Measurements from ENCODE around the gene CSMD2.

Gene CSMD2

GRCh38 chr1:33819290-33819912 is 345.6 kb downstream of the CSMD2 start:
- no peak overlapping the region for H2BK120ac ChIP-seq (ENCODE audit: low read depth, low read length)
- no peak overlapping the region for H3K18ac ChIP-seq (ENCODE audit: low read length)
- no peak overlapping the region for H3K4ac ChIP-seq (ENCODE audit: low read depth, low read length)
- no peak overlapping the region for H3K4me2 ChIP-seq (ENCODE audit: low read length)
- no peak overlapping the region for H3K56ac ChIP-seq (ENCODE audit: low read length)
- no peaks in the 10 kb centered on the region for H3K79me2 ChIP-seq (ENCODE audit: control insufficient read depth, insufficient read depth, low read length)
- no peak overlapping the region for H2AK5ac ChIP-seq (ENCODE audit: low read length)
- H4K8ac ChIP-seq (ENCODE audit: low read depth, low read length): no peak overlapping the region
- no peak overlapping the region for H3K27ac ChIP-seq (ENCODE audit: low read depth, low read length)
- no CpG with 5 or more reads among the region's 10 CpGs for WGBS (ENCODE audit: extremely low coverage, insufficient coverage, low lambda C conversion rate)
- H3K23ac ChIP-seq (ENCODE audit: low read length): no peak overlapping the region
- no peak for DNase-seq
- no peak overlapping the region for H3K9ac ChIP-seq (ENCODE audit: low read length)
- no peaks in the 10 kb centered on the region for H3K4me1 ChIP-seq (ENCODE audit: control insufficient read depth, low read depth, low read length)
- no peaks in the 10 kb centered on the region for H3K36me3 ChIP-seq (ENCODE audit: control insufficient read depth, insufficient read depth, low read length)
- no peak overlapping the region for H3K4me3 ChIP-seq (ENCODE audit: low read length)
- H4K5ac ChIP-seq (ENCODE audit: low read length): no peak overlapping the region
- H2BK15ac ChIP-seq (replicated peaks; ENCODE audit: low read depth): no peak overlapping the region
- no peak overlapping the region for H2BK5ac ChIP-seq (ENCODE audit: low read length)
- no peaks in the 10 kb centered on the region for H3K27me3 ChIP-seq (ENCODE audit: insufficient read depth, low read length, poor library complexity)
- no peaks in the 10 kb centered on the region for H3K79me1 ChIP-seq (ENCODE audit: low read length)

- Histone ChIP-seq H3K9ac (ENCODE audit: low read length) (no peak overlapping the region), H3K4ac (ENCODE audit: low read depth, low read length) (no peak overlapping the region), H3K56ac (ENCODE audit: low read length) (no peak overlapping the region), H3K23ac (ENCODE audit: low read length) (no peak overlapping the region), H2BK5ac (ENCODE audit: low read length) (no peak overlapping the region), H3K27me3 (ENCODE audit: insufficient read depth, low read length, poor library complexity) (no peaks in the 10 kb centered on the region), H2BK120ac (ENCODE audit: low read depth, low read length) (no peak overlapping the region), H3K79me1 (ENCODE audit: low read length) (no peaks in the 10 kb centered on the region), H3K36me3 (ENCODE audit: control insufficient read depth, insufficient read depth, low read length) (no peaks in the 10 kb centered on the region), H2AK5ac (ENCODE audit: low read length) (no peak overlapping the region), H3K18ac (ENCODE audit: low read length) (no peak overlapping the region), H3K79me2 (ENCODE audit: control insufficient read depth, insufficient read depth, low read length) (no peaks in the 10 kb centered on the region), H2BK15ac (replicated peaks; ENCODE audit: low read depth) (no peak overlapping the region), H3K4me3 (ENCODE audit: low read length) (no peak overlapping the region), H3K4me2 (ENCODE audit: low read length) (no peak overlapping the region), H3K27ac (ENCODE audit: low read depth, low read length) (no peak overlapping the region), H4K5ac (ENCODE audit: low read length) (no peak overlapping the region), H4K8ac (ENCODE audit: low read depth, low read length) (no peak overlapping the region), H3K4me1 (ENCODE audit: control insufficient read depth, low read depth, low read length) (no peaks in the 10 kb centered on the region)
- no CpG with 5 or more reads among the region's 3 CpGs for WGBS (ENCODE audit: extremely low coverage, insufficient coverage, low lambda C conversion rate)
- peak; percentile 23 for DNase-seq
These were observed 347.0 kb downstream of the CSMD2 start for GRCh38 chr1:33818071-33818470.

GRCh38 chr1:33815061-33815460 is 350.0 kb downstream of the CSMD2 start:
- Histone ChIP-seq H3K9ac (ENCODE audit: low read length) (no peak overlapping the region), H4K8ac (ENCODE audit: low read depth, low read length) (no peak overlapping the region), H3K4me3 (ENCODE audit: low read length) (no peak overlapping the region), H3K79me2 (ENCODE audit: control insufficient read depth, insufficient read depth, low read length) (no peaks in the 10 kb centered on the region), H3K18ac (ENCODE audit: low read length) (no peak overlapping the region), H3K79me1 (ENCODE audit: low read length) (no peaks in the 10 kb centered on the region), H3K36me3 (ENCODE audit: control insufficient read depth, insufficient read depth, low read length) (no peaks in the 10 kb centered on the region), H3K23ac (ENCODE audit: low read length) (no peak overlapping the region), H3K27me3 (ENCODE audit: insufficient read depth, low read length, poor library complexity) (no peaks in the 10 kb centered on the region), H3K4ac (ENCODE audit: low read depth, low read length) (no peak overlapping the region), H2BK5ac (ENCODE audit: low read length) (no peak overlapping the region), H4K5ac (ENCODE audit: low read length) (no peak overlapping the region), H2BK120ac (ENCODE audit: low read depth, low read length) (no peak overlapping the region), H3K27ac (ENCODE audit: low read depth, low read length) (no peak overlapping the region), H3K56ac (ENCODE audit: low read length) (no peak overlapping the region), H2BK15ac (replicated peaks; ENCODE audit: low read depth) (no peak overlapping the region), H2AK5ac (ENCODE audit: low read length) (no peak overlapping the region), H3K4me1 (ENCODE audit: control insufficient read depth, low read depth, low read length) (no peaks in the 10 kb centered on the region), H3K4me2 (ENCODE audit: low read length) (no peak overlapping the region)
- no peak for DNase-seq
- no CpG with 5 or more reads among the region's 4 CpGs for WGBS (ENCODE audit: extremely low coverage, insufficient coverage, low lambda C conversion rate)

GRCh38 chr1:33814166-33814565 is 350.9 kb downstream of the CSMD2 start:
- no peak overlapping the region for H2BK15ac ChIP-seq (replicated peaks; ENCODE audit: low read depth)
- no peaks in the 10 kb centered on the region for H3K36me3 ChIP-seq (ENCODE audit: control insufficient read depth, insufficient read depth, low read length)
- no peaks in the 10 kb centered on the region for H3K79me2 ChIP-seq (ENCODE audit: control insufficient read depth, insufficient read depth, low read length)
- no peaks in the 10 kb centered on the region for H3K79me1 ChIP-seq (ENCODE audit: low read length)
- no peak overlapping the region for H3K23ac ChIP-seq (ENCODE audit: low read length)
- no peak overlapping the region for H2BK120ac ChIP-seq (ENCODE audit: low read depth, low read length)
- no peak overlapping the region for H3K27ac ChIP-seq (ENCODE audit: low read depth, low read length)
- no peak overlapping the region for H2BK5ac ChIP-seq (ENCODE audit: low read length)
- H3K4me3 ChIP-seq (ENCODE audit: low read length): no peak overlapping the region
- H3K4me2 ChIP-seq (ENCODE audit: low read length): no peak overlapping the region
- no peak for DNase-seq
- WGBS (ENCODE audit: extremely low coverage, insufficient coverage, low lambda C conversion rate): no CpG with 5 or more reads among the region's 2 CpGs
- H3K56ac ChIP-seq (ENCODE audit: low read length): no peak overlapping the region
- H2AK5ac ChIP-seq (ENCODE audit: low read length): no peak overlapping the region
- no peak overlapping the region for H4K5ac ChIP-seq (ENCODE audit: low read length)
- H3K4ac ChIP-seq (ENCODE audit: low read depth, low read length): no peak overlapping the region
- H4K8ac ChIP-seq (ENCODE audit: low read depth, low read length): no peak overlapping the region
- H3K18ac ChIP-seq (ENCODE audit: low read length): no peak overlapping the region
- H3K4me1 ChIP-seq (ENCODE audit: control insufficient read depth, low read depth, low read length): no peaks in the 10 kb centered on the region
- no peaks in the 10 kb centered on the region for H3K27me3 ChIP-seq (ENCODE audit: insufficient read depth, low read length, poor library complexity)
- H3K9ac ChIP-seq (ENCODE audit: low read length): no peak overlapping the region

- WGBS (ENCODE audit: extremely low coverage, insufficient coverage, low lambda C conversion rate): no CpG with 5 or more reads among the region's 5 CpGs
- Histone ChIP-seq H4K5ac (ENCODE audit: low read length) (no peak overlapping the region), H2BK5ac (ENCODE audit: low read length) (no peak overlapping the region), H3K27me3 (ENCODE audit: insufficient read depth, low read length, poor library complexity) (no peaks in the 10 kb centered on the region), H3K4me1 (ENCODE audit: control insufficient read depth, low read depth, low read length) (peaks cover 2% of the 10 kb centered on the region), H3K4me2 (ENCODE audit: low read length) (no peak overlapping the region), H3K18ac (ENCODE audit: low read length) (no peak overlapping the region), H2BK15ac (replicated peaks; ENCODE audit: low read depth) (no peak overlapping the region), H3K9ac (ENCODE audit: low read length) (no peak overlapping the region), H3K4me3 (ENCODE audit: low read length) (no peak overlapping the region), H3K23ac (ENCODE audit: low read length) (no peak overlapping the region), H3K56ac (ENCODE audit: low read length) (no peak overlapping the region), H3K4ac (ENCODE audit: low read depth, low read length) (no peak overlapping the region), H3K27ac (ENCODE audit: low read depth, low read length) (no peak overlapping the region), H3K79me2 (ENCODE audit: control insufficient read depth, insufficient read depth, low read length) (no peaks in the 10 kb centered on the region), H3K36me3 (ENCODE audit: control insufficient read depth, insufficient read depth, low read length) (no peaks in the 10 kb centered on the region), H2AK5ac (ENCODE audit: low read length) (no peak overlapping the region), H3K79me1 (ENCODE audit: low read length) (no peaks in the 10 kb centered on the region), H4K8ac (ENCODE audit: low read depth, low read length) (no peak overlapping the region), H2BK120ac (ENCODE audit: low read depth, low read length) (no peak overlapping the region)
- DNase-seq: no peak
These were observed 354.5 kb downstream of the CSMD2 start for GRCh38 chr1:33810571-33810970.

- Histone ChIP-seq H3K23ac (ENCODE audit: low read length) (no peak overlapping the region), H3K79me1 (ENCODE audit: low read length) (no peaks in the 10 kb centered on the region), H3K27ac (ENCODE audit: low read depth, low read length) (no peak overlapping the region), H3K36me3 (ENCODE audit: control insufficient read depth, insufficient read depth, low read length) (no peaks in the 10 kb centered on the region), H4K5ac (ENCODE audit: low read length) (no peak overlapping the region), H3K79me2 (ENCODE audit: control insufficient read depth, insufficient read depth, low read length) (no peaks in the 10 kb centered on the region), H3K18ac (ENCODE audit: low read length) (no peak overlapping the region), H3K4me2 (ENCODE audit: low read length) (no peak overlapping the region), H4K8ac (ENCODE audit: low read depth, low read length) (no peak overlapping the region), H2BK5ac (ENCODE audit: low read length) (peak overlapping the region; percentile 41), H3K27me3 (ENCODE audit: insufficient read depth, low read length, poor library complexity) (no peaks in the 10 kb centered on the region), H2BK15ac (replicated peaks; ENCODE audit: low read depth) (no peak overlapping the region), H2AK5ac (ENCODE audit: low read length) (no peak overlapping the region), H3K9ac (ENCODE audit: low read length) (no peak overlapping the region), H3K56ac (ENCODE audit: low read length) (no peak overlapping the region), H3K4me3 (ENCODE audit: low read length) (no peak overlapping the region), H3K4ac (ENCODE audit: low read depth, low read length) (no peak overlapping the region), H2BK120ac (ENCODE audit: low read depth, low read length) (no peak overlapping the region), H3K4me1 (ENCODE audit: control insufficient read depth, low read depth, low read length) (peaks cover 11% of the 10 kb centered on the region)
- no CpG with 5 or more reads among the region's 3 CpGs for WGBS (ENCODE audit: extremely low coverage, insufficient coverage, low lambda C conversion rate)
- peak; percentile 87 for DNase-seq
These were observed 359.0 kb downstream of the CSMD2 start for GRCh38 chr1:33805988-33806387.

Data from mesendoderm (in vitro differentiated cells).